NK-92 treated with Interleukin-12 subunit alpha and Interleukin-12 subunit beta, amount 100 ng/mL, for 24 hours (cell line): ENCODE results near the gene GNG12.

ENCODE experiments used
- DNase-seq: peaks from one replicate; lab custom pipeline; 2025; lab: John Stamatoyannopoulos, UW

Gene GNG12

GRCh38 chr1:67704351-67704750, 128.9 kb downstream of the GNG12 start:
- DNase-seq: no peak

DNA sequence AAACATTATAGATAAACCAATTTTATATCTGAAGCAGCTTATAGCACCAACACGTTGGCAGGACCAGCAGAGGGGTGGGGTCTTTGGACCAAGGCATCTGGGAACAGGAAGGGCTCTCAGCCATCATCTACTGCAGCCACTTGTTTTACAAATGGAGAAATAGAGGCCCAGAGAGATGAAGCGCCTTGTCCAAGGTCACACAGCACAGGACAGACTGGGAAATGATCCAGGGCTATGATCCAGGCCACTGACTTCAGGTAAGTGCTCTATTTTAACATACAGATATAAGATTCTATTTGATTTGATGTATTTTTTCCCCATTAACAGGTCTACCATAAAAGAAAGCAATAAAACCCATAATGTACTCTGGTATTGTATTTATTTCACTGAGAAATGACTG, 131.4 kb downstream of the GNG12 start:
- no peak for DNase-seq

DNA sequence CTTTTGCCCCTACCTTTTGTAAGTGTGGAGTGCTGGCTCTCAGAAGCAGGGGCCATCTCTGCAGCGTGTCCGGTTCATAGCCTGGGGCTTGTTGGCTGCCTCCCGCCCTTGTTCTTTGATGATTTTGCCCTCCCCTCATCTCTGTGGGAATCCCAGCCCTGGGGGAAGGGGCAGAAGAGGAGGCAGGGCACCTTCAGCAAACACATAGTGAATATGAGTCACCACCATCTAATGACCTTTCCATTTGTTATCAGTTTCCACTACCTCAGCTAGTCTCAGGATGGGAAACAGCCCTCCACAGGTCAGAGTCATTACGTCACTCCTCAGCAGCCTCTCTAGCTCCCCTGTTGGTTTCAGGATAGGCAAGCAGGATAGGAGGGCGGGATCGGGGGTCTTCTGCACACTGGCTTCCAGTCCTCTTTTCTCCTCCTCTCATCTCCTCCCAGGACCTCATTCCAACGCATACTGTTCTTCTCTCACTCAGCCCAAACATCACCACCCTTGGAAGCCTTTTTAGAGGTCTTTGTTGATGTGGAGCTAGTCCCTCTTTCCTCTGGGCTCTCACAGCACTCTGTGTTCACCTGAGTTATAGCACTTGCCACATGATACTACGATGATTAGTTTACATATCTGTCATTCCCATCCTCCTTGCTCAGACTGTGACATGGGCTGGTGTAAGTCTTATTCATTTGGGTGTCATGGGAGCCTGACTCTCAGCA, 132.4 kb downstream of the GNG12 start:
- DNase-seq: no peak

DNA sequence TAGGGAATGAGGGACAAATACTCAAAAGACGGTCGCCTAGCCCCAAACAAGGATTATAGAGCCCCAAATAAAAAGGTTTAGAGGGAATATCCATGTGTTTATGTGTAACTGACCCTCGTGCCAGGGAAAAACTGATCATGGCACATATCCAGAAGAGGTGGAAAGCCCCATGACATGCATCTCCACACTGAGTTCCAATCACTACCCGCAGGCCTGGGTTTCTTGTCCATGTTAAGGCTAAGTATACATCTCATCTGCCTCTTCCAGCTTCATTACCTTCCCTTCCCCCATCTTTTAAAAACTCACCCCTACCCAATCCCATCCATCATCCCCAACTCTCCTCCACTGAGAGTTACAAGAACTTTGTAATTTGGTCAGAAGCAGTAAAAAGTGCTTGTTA, 133.0 kb downstream of the GNG12 start:
- DNase-seq: no peak

GRCh38 chr1:67696708-67697107, 136.6 kb downstream of the GNG12 start:
- no peak for DNase-seq

GRCh38 chr1:67695963-67696362, 137.3 kb downstream of the GNG12 start:
- no peak for DNase-seq

DNA sequence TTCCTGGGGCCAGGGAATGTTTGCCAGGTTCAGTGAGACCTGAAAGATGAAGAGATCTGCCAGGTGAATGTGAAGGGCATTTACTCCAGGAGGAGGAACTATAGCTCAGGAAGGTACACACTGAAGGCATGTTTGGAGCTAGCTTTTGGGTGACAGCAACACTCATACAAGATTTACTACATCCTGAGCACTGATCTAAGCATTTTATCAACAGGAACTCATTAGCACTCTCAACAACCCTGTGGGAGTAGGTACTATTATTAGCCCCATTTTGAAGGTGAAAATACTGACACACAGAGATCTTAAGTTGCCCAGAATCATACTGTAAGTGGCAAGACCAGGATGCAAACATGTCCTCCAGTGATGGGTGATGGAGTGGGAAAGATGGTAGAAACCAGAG, 141.6 kb downstream of the GNG12 start:
- DNase-seq: no peak

GRCh38 chr1:67690411-67690810, 142.9 kb downstream of the GNG12 start:
- no peak for DNase-seq

GRCh38 chr1:67690018-67690363, 143.3 kb downstream of the GNG12 start:
- DNase-seq: no peak

- DNase-seq: no peak
These were observed 143.8 kb downstream of the GNG12 start for GRCh38 chr1:67689267-67690017.

DNA sequence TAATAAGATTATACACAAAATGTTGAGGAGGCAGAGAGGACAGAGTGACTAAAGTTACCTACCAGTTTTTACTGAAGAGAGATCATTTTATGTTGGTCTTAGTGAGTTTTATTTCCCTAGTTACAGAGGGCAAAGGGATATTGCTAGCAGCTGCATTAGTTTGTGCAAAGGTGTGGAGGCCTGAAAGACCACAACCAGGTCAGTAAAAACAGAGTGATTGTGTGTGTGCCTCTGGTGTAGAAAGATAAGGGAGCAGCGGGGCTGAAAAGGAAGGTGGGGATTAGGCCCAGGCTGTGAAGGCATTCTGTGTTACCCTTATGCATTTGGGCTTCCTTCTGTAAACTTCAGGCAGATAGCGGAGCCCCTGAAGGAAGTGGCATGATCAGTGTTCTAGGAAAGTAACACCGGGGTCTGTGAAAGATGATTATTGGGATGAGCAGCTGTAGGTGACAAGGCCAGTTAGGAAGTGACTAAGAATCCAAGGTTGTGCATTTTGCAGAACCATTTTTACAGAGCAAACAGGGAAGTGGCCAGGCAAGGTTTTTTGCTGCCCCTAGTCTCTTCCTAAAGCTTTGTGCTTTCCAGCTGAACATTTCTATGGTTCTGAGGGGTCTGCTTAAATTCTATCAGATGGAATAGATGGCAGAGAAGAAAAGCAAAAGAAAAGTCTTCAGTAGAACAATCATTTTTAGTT, 144.6 kb downstream of the GNG12 start:
- DNase-seq: no peak

DNA sequence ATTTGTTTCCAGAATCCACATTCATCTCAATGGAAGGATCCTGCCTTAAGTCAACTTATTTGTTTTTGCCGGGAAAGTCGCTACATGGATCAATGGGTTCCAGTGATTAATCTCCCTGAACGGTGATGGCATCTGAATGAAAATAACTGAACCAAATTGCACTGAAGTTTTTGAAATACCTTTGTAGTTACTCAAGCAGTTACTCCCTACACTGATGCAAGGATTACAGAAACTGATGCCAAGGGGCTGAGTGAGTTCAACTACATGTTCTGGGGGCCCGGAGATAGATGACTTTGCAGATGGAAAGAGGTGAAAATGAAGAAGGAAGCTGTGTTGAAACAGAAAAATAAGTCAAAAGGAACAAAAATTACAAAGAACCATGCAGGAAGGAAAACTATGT, 145.6 kb downstream of the GNG12 start:
- DNase-seq: no peak

DNA sequence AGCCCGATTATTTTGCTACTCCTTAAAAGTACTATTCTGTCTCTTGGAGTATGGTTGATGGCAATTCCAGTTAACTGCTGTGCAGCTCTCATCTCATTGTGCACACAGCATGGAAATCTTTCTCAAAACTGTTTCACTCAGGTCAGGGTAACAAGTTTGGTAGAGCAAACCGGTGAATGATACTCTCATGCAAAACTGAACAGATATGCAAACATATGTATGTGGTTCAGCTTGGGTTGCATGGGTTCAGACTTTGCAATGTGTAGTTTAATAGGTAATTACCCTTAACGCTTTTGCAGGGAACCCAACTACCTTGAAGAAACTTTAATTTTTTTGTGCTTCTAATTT, 146.1 kb downstream of the GNG12 start:
- DNase-seq: no peak

DNA sequence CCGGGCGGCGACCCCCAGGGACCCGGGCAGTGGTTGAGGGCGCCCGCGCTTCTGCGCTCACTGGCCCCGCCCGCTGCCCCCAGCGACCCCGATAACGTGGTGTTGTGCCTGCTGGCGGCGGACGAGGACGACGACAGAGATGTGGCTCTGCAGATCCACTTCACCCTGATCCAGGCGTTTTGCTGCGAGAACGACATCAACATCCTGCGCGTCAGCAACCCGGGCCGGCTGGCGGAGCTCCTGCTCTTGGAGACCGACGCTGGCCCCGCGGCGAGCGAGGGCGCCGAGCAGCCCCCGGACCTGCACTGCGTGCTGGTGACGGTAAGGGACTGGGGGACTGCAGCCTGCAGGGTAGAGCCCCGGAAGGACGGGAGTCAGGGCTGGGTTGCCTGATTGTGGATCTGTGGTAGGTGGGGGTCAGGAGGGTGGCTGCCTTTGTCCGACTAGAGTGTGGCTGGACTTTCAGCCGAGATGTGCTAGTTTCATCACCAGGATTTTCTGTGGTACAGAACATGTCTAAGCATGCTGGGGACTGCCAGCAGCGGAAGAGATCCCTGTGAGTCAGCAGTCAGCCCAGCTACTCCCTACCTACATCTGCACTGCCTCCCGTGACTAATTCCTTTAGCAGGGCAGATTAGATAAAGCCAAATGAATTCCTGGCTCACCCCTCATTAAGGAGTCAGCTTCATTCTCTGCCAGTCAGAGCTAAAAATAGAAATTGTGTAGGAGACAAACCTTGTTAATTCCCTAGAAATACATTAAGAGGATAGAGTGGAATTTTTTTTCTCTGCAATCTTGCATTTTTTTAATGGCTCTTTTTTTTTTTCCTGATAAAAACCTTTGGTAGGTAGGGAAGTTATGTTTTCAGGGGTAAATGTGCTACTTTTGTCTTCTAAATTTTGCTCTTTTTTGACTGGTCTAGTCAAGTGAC, 146.7 kb downstream of the GNG12 start:
- DNase-seq: peak; percentile 68

- peak; percentile 56 for DNase-seq
These were observed 147.6 kb downstream of the GNG12 start for GRCh38 chr1:67685558-67686266.

DNA sequence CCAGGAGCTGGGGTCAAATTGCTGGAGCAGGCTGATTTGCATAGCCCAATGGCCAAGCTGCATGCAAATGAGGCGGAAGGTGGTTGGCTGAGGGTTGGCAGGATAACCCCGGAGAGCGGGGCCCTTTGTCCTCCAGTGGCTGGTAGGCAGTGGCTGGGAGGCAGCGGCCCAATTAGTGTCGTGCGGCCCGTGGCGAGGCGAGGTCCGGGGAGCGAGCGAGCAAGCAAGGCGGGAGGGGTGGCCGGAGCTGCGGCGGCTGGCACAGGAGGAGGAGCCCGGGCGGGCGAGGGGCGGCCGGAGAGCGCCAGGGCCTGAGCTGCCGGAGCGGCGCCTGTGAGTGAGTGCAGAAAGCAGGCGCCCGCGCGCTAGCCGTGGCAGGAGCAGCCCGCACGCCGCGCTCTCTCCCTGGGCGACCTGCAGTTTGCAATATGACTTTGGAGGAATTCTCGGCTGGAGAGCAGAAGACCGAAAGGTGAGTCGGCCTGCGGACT, 148.2 kb downstream of the GNG12 start, which contains the start of gene GADD45A:
Gene GADD45A (plus strand): TSS at position 135 of the 491 bp plus-strand sequence. CDS start 294 bp downstream, at position 429.
- peak; percentile 95 for DNase-seq

- DNase-seq: no peak
These were observed 148.7 kb downstream of the GNG12 start for GRCh38 chr1:67684526-67685066.

DNA sequence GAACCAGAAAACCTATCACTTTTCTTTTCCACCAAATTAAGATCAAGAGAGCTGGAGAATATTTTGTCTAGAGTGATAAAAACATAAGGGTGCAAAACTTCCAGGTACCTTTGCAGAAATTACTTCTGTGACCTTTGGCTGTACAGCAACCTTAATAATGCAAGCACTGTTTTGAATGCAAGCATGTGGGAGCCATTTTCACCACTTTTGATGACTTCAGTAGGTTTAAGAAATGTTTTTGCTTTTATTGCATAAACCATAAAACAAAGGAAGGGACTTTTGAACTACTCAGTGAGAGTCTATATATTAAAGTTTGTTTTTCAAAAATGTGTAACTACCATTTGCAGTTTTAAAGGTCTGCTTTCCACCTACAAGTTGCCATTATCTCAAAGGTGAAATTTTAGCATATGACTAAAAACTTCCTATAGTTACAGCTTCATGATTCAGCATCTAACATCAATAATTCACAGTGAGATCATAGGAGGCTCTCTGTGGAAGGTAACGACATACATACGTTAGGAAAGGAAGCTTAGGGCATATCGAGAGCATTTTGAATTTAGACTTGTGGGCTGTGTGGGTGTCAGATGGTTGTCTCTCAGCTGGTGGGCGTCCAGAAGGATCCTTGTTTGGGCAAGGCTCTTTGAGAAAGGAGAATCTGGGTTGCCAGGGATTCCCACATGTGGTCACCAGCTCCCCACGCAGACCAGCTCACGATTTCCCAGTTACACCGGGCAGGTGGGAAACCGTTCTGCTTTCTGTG, 149.3 kb downstream of the GNG12 start:
- no peak for DNase-seq

DNA sequence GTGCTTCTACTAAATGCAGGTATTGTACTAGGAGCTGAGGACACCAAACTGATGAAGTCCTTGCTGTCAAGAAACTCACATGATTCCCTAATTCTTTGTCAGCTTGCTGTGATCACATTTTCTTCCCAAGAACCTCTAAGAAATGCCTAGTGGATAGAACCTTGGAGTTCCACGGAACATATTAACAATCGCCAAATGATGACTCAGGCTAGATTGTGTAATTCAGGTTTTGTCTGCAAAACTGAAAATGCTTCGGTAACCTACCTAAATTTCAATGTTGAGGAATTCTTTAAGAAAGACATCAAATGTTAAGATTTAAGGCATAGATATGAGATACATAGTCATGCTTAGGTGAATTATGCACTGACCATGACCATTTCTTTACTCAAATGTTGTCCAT, 150.0 kb downstream of the GNG12 start:
- DNase-seq: no peak

DNA sequence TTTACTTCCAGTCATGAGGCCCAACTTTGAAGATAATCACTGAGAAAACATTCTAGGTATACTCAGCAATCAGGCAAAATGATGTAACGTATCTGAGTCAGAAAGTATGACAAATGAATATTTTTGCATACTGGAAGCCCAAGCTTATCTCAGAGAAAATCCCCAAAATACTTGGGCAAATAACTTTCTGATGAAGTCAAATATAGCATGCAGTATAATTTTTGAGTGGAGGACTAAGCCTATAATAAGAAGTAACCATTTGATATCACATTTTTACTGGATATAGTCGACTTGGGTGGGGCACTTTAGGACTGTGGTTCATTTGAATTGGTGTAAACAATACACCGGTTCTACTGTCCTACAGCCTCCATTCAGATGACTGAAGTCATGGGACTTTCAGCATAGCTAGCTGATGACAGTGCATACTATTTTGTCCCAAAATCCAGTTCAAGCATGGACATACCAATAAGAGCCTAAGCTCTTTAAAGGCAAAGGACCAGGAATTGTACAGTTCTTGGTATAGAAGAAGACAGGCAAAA, 150.5 kb downstream of the GNG12 start:
- no peak for DNase-seq
